Measurements from ENCODE around the gene PRR15. TPM values are rescaled to one million over a fixed set of nuclear protein-coding genes. Genes with fewer than 3 reads are reported as not detected.

The PRR15 gene
- total and polyA plus RNA-seq, 11 donors = 0.17 to 7.0 (median 0.29) TPM; not detected in 4

- H3K36me3 ChIP-seq = no peaks in the 10 kb centered on the region
- intact Hi-C loops (cut with DNase I) = no loop called here
- DNase-seq = peak; percentile 54 to 79 (median 56)
- peak; percentile 59 to 82 (median 73) for ATAC-seq
- peak overlapping the region in 3 of 12 donors; percentile 41 to 60 (median 49) for H3K27ac ChIP-seq
- H3K9me3 ChIP-seq = no peaks in the 10 kb centered on the region
- WGBS, 4 donors = 0 to 1% (median 0%) methylated on average over 25 to 48 of the region's 48 CpGs
- peaks cover 0 to 42% (median 27%) of the 10 kb centered on the region in 12 donors for H3K4me1 ChIP-seq
- TF ChIP-seq CTCF (IDR thresholded peaks at IDR 0.05) (no peak), POLR2A (IDR thresholded peaks at IDR 0.05) (no peak)
- peak overlapping the region; percentile 36 to 67 (median 57) for H3K4me3 ChIP-seq
- peaks cover 5 to 77% (median 37%) of the 10 kb centered on the region in 9 donors for H3K27me3 ChIP-seq
Measured at GRCh38 chr7:29564496-29565223, 1.0 kb downstream of the PRR15 start.

- Histone ChIP-seq H3K27me3 (peaks cover 5 to 77% (median 37%) of the 10 kb centered on the region in 9 donors), H3K27ac (peak overlapping the region in 3 of 12 donors; percentile 41 to 60 (median 49)), H3K4me3 (peak overlapping the region; percentile 36 to 67 (median 57)), H3K9me3 (no peaks in the 10 kb centered on the region), H3K4me1 (peaks cover 0 to 42% (median 27%) of the 10 kb centered on the region in 12 donors), H3K36me3 (no peaks in the 10 kb centered on the region)
- no peak for ATAC-seq
- intact Hi-C loops (cut with DNase I) = no loop called here
- no peak for DNase-seq
- WGBS, 4 donors = 4 to 8% (median 6%) methylated on average over 10 of the region's 10 CpGs
- TF ChIP-seq CTCF (IDR thresholded peaks at IDR 0.05) (no peak), POLR2A (IDR thresholded peaks at IDR 0.05) (no peak)
Measured at GRCh38 chr7:29565224-29565630, 1.6 kb downstream of the PRR15 start.

GRCh38 chr7:29565634-29565981 lies 2.0 kb downstream of the PRR15 start:
- TF ChIP-seq POLR2A (IDR thresholded peaks at IDR 0.05) = no peak
- no peak for TF ChIP-seq CTCF (IDR thresholded peaks at IDR 0.05)
- ATAC-seq (no peak), DNase-seq (no peak)
- H3K36me3 ChIP-seq = no peaks in the 10 kb centered on the region
- WGBS, 4 donors = 15 to 28% (median 18%) methylated on average over 13 of the region's 13 CpGs
- intact Hi-C loops (cut with DNase I) = no loop called here
- no peaks in the 10 kb centered on the region for H3K9me3 ChIP-seq
- H3K27me3 ChIP-seq = peaks cover 5 to 77% (median 37%) of the 10 kb centered on the region in 9 donors
- H3K27ac ChIP-seq = no peak overlapping the region
- peaks cover 0 to 42% (median 27%) of the 10 kb centered on the region in 12 donors for H3K4me1 ChIP-seq
- H3K4me3 ChIP-seq = peak overlapping the region; percentile 21 to 67 (median 57)

- Histone ChIP-seq H3K4me3 (peak overlapping the region; percentile 21 to 67 (median 57)), H3K27ac (no peak overlapping the region), H3K36me3 (no peaks in the 10 kb centered on the region), H3K9me3 (no peaks in the 10 kb centered on the region), H3K4me1 (peaks cover 0 to 42% (median 27%) of the 10 kb centered on the region in 12 donors), H3K27me3 (peaks cover 5 to 71% (median 37%) of the 10 kb centered on the region in 9 donors)
- intact Hi-C loops (cut with DNase I) = no loop called here
- 2 to 16% (median 5%) methylated on average over 12 to 56 of the region's 56 CpGs for WGBS, 4 donors
- peak in 3 of 4 donors; percentile 41 to 52 (median 52) for ATAC-seq
- peak in 1 of 5 donors; percentile 12 for DNase-seq
- TF ChIP-seq POLR2A (IDR thresholded peaks at IDR 0.05) (no peak), CTCF (IDR thresholded peaks at IDR 0.05) (no peak)
Measured at GRCh38 chr7:29565982-29566746, 2.5 kb downstream of the PRR15 start.
